Esophagus squamous epithelium (tissue), 5 donors: ENCODE measurements around the gene DNAH8. TPM values are rescaled to one million over a fixed set of nuclear protein-coding genes. Genes with fewer than 3 reads are reported as not detected.

Source experiments
- DNase-seq: peaks from one replicate; lab custom pipeline; 2025; lab: John Stamatoyannopoulos, UW
- H3K27ac ChIP-seq, 4 donors: fragments of 200-600 bp; sonication (generic); one replicate each; pipeline ENCODE4 v1.5.1; 2016 to 2019; ENCODE audit warnings: mild to moderate bottlenecking in 1 of 4
- H3K27me3 ChIP-seq, 4 donors: fragments of 200-600 bp; sonication (generic); 1 replicate in 3 of 4; 2 replicates in 1 of 4; pipeline versions ENCODE4 v1.5.1 to v1.6.0; 2017 to 2021; ENCODE audit warnings: antibody characterized with exemption in 1 of 4
- H3K36me3 ChIP-seq, 3 donors: fragments of 200-600 bp; sonication (generic); one replicate each; pipeline ENCODE4 v1.5.1; 2016 to 2019
- H3K4me1 ChIP-seq, 3 donors: fragments of 200-600 bp; sonication (generic); one replicate each; pipeline ENCODE4 v1.5.1; 2017 to 2019
- H3K4me3 ChIP-seq, 4 donors: fragments of 200-600 bp; sonication (generic); 1 replicate in 3 of 4; 2 replicates in 1 of 4; pipeline ENCODE4 v1.5.1; 2016 to 2019; ENCODE audit warnings: mild to moderate bottlenecking in 2 of 4, moderate library complexity in 1 of 4
- H3K9me3 ChIP-seq, 3 donors: fragments of 200-600 bp; sonication (generic); one replicate each; pipeline ENCODE4 v1.5.1; 2016 to 2019
- CTCF ChIP-seq, 6 experiments: fragments of 450-650 bp in 4 of 6; fragments of 200-600 bp in 2 of 6; sonication (generic) in 2 of 6; IDR thresholded peaks; one replicate each; pipeline ENCODE4 v1.5.1; 2016 to 2019; ENCODE audit warnings: antibody characterized with exemption in 6 of 6, mild to moderate bottlenecking in 4 of 6, moderate library complexity in 4 of 6
- POLR2A ChIP-seq, 4 donors: fragments of 450-650 bp; IDR thresholded peaks; one replicate each; pipeline ENCODE4 v1.6.1; 2017; ENCODE audit warnings: antibody characterized with exemption in 4 of 4, mild to moderate bottlenecking in 4 of 4, moderate library complexity in 3 of 4
- WGBS, 2 donors: methylation state at CpG; one replicate each; pipeline ENCODE4 v1.1.5; 2018; 5-methylcytosine and 5-hydroxymethylcytosine counted together
- intact Hi-C: fragments of 100-400 bp; cut with DNase I; formaldehyde crosslinking; loops from one replicate; pipeline ENCODE4 v1.15.0; 2022
- total RNA-seq, 4 donors: library from RNA; depleted of rRNA; stranded (reverse); fragments of >200 nt; gene quantifications; one replicate each; pipeline ENCODE4 v1.1.0, GENCODE V29; 2016
- donor health status: DM: yes; HTN: yes; CAD: no.

Gene DNAH8
- total RNA-seq, 4 donors from 2014 or later: under 0.01 to 0.03 TPM; not detected in 2

- H3K27ac ChIP-seq: no peak overlapping the region
- DNase-seq: no peak
- 81 to 83% methylated on average over 1 of the region's 1 CpG for WGBS, 2 donors
- no peaks in the 10 kb centered on the region for H3K4me1 ChIP-seq
- H3K9me3 ChIP-seq: no peaks in the 10 kb centered on the region
- no peaks in the 10 kb centered on the region for H3K36me3 ChIP-seq
- intact Hi-C loops: no loop called here
- TF ChIP-seq CTCF (IDR thresholded peaks at IDR 0.05) (no peak), POLR2A (IDR thresholded peaks at IDR 0.05) (no peak)
- H3K4me3 ChIP-seq: no peak overlapping the region
- no peaks in the 10 kb centered on the region for H3K27me3 ChIP-seq
These were observed 227.9 kb downstream of the DNAH8 start for GRCh38 chr6:38942965-38943364.

- H3K4me1 ChIP-seq: no peaks in the 10 kb centered on the region
- no peaks in the 10 kb centered on the region for H3K27me3 ChIP-seq
- TF ChIP-seq CTCF (IDR thresholded peaks at IDR 0.05) (no peak), POLR2A (IDR thresholded peaks at IDR 0.05) (no peak)
- intact Hi-C loops: no loop called here
- DNase-seq: no peak
- H3K9me3 ChIP-seq: no peaks in the 10 kb centered on the region
- H3K36me3 ChIP-seq: no peaks in the 10 kb centered on the region
- no peak overlapping the region for H3K4me3 ChIP-seq
- WGBS, 2 donors: 81 to 84% methylated on average over 3 to 4 of the region's 4 CpGs
- H3K27ac ChIP-seq: no peak overlapping the region
These were observed 228.9 kb downstream of the DNAH8 start for GRCh38 chr6:38943964-38944363.

GRCh38 chr6:38944655-38945279, 229.7 kb downstream of the DNAH8 start:
- H3K27me3 ChIP-seq: no peaks in the 10 kb centered on the region
- no peaks in the 10 kb centered on the region for H3K9me3 ChIP-seq
- H3K4me3 ChIP-seq: no peak overlapping the region
- no peaks in the 10 kb centered on the region for H3K36me3 ChIP-seq
- 78 to 81% methylated on average over 1 of the region's 1 CpG for whole genome bisulfite sequencing, 2 donors
- intact Hi-C loops: no loop called here
- no peak for DNase-seq
- no peaks in the 10 kb centered on the region for H3K4me1 ChIP-seq
- TF ChIP-seq CTCF (IDR thresholded peaks at IDR 0.05): no peak
- TF ChIP-seq POLR2A (IDR thresholded peaks at IDR 0.05): no peak
- H3K27ac ChIP-seq: no peak overlapping the region

GRCh38 chr6:38955861-38956260, 240.8 kb downstream of the DNAH8 start:
- no peak overlapping the region for H3K27ac ChIP-seq
- H3K4me3 ChIP-seq: no peak overlapping the region
- peaks cover 0 to 9% (median 0%) of the 10 kb centered on the region in 4 donors for H3K27me3 ChIP-seq
- TF ChIP-seq POLR2A (IDR thresholded peaks at IDR 0.05) (no peak), CTCF (IDR thresholded peaks at IDR 0.05) (no peak)
- H3K4me1 ChIP-seq: no peaks in the 10 kb centered on the region
- DNase-seq: no peak
- H3K9me3 ChIP-seq: no peaks in the 10 kb centered on the region
- H3K36me3 ChIP-seq: no peaks in the 10 kb centered on the region
- 35 to 55% methylated on average over 2 of the region's 2 CpGs for WGBS, 2 donors
- intact Hi-C loops: no loop called here

GRCh38 chr6:38957426-38957825, 242.3 kb downstream of the DNAH8 start:
- Histone ChIP-seq H3K36me3 (no peaks in the 10 kb centered on the region), H3K27me3 (peaks cover 0 to 9% (median 0%) of the 10 kb centered on the region in 4 donors), H3K4me3 (no peak overlapping the region), H3K4me1 (no peaks in the 10 kb centered on the region), H3K27ac (no peak overlapping the region), H3K9me3 (no peaks in the 10 kb centered on the region)
- intact Hi-C loops: no loop called here
- TF ChIP-seq POLR2A (IDR thresholded peaks at IDR 0.05) (no peak), CTCF (IDR thresholded peaks at IDR 0.05) (no peak)
- DNase-seq: no peak
